Midbrain (tissue), 1 donor: ENCODE measurements around the gene NABP1.

Source experiments
- DNase-seq: peaks from one replicate; lab custom pipeline; 2025; lab: John Stamatoyannopoulos, UW

NABP1 gene

GRCh38 chr2:191707542-191707941, 29.6 kb downstream of the NABP1 start:
- no peak for DNase-seq

- DNase-seq, result no peak
Measured at GRCh38 chr2:191710411-191710900, 32.5 kb downstream of the NABP1 start.

- DNase-seq, result no peak
Measured at GRCh38 chr2:191711621-191712020, 33.7 kb downstream of the NABP1 start.

GRCh38 chr2:191713837-191714236, 35.9 kb downstream of the NABP1 start:
- no peak for DNase-seq

- no peak for DNase-seq
Measured at GRCh38 chr2:191714925-191715324, 37.0 kb downstream of the NABP1 start.

GRCh38 chr2:191715471-191715870, 37.5 kb downstream of the NABP1 start:
- DNase-seq, result no peak

- DNase-seq, result no peak
Measured at GRCh38 chr2:191719261-191719660, 41.3 kb downstream of the NABP1 start.

GRCh38 chr2:191719938-191720337, 42.0 kb downstream of the NABP1 start:
- no peak for DNase-seq

- DNase-seq, result no peak
Measured at GRCh38 chr2:191721331-191721730, 43.4 kb downstream of the NABP1 start.

GRCh38 chr2:191724015-191724414, 46.1 kb downstream of the NABP1 start:
- DNase-seq, result no peak

- DNase-seq, result no peak
Measured at GRCh38 chr2:191728750-191729624, 51.1 kb downstream of the NABP1 start.

- no peak for DNase-seq
Measured at GRCh38 chr2:191730263-191730662, 52.3 kb downstream of the NABP1 start.
